SW 1271 (cell line): ENCODE measurements around the gene MAPKAPK2.
"Not testable (repeated sequence)": the region's sequence is repeated elsewhere in the genome, so short reads cannot be mapped to it uniquely, and the experiment has no call there.

ENCODE experiments used
- DNase-seq, 2 experiments: peaks; one replicate each; lab custom pipeline; 2025; lab: John Stamatoyannopoulos, UW

The MAPKAPK2 gene

DNA sequence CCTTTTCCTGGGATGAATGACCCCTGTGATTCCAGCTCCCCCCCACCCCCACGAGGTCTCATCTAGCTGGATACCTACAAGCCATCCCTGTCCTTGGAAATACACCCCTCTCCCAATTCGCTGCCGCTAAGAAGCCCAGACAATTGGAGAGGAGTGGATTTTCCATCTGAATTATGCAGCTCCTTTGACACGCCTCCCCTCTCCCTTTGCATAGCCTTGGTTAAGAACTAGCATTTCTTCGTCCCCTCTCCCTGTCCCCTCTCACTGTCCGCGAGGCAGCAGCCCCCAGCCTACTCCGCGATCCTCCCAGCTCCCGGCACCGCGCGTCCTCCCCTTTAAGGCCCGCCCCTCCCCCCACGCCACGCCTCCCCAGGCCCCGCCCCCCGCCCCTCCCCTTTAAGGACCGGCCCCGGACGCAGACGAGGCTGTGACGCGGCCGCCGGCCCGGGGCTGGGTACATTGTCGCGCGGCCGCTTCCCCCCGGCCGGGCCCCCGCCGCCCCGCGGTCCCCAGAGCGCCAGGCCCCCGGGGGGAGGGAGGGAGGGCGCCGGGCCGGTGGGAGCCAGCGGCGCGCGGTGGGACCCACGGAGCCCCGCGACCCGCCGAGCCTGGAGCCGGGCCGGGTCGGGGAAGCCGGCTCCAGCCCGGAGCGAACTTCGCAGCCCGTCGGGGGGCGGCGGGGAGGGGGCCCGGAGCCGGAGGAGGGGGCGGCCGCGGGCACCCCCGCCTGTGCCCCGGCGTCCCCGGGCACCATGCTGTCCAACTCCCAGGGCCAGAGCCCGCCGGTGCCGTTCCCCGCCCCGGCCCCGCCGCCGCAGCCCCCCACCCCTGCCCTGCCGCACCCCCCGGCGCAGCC, at the start of gene MAPKAPK2:
MAPKAPK2 (plus strand) TSS at position 428 of the 856 bp plus-strand sequence; CDS start at position 753, 325 bp downstream.
- peak in 1 of 2 experiments; percentile 18 for DNase-seq

DNA sequence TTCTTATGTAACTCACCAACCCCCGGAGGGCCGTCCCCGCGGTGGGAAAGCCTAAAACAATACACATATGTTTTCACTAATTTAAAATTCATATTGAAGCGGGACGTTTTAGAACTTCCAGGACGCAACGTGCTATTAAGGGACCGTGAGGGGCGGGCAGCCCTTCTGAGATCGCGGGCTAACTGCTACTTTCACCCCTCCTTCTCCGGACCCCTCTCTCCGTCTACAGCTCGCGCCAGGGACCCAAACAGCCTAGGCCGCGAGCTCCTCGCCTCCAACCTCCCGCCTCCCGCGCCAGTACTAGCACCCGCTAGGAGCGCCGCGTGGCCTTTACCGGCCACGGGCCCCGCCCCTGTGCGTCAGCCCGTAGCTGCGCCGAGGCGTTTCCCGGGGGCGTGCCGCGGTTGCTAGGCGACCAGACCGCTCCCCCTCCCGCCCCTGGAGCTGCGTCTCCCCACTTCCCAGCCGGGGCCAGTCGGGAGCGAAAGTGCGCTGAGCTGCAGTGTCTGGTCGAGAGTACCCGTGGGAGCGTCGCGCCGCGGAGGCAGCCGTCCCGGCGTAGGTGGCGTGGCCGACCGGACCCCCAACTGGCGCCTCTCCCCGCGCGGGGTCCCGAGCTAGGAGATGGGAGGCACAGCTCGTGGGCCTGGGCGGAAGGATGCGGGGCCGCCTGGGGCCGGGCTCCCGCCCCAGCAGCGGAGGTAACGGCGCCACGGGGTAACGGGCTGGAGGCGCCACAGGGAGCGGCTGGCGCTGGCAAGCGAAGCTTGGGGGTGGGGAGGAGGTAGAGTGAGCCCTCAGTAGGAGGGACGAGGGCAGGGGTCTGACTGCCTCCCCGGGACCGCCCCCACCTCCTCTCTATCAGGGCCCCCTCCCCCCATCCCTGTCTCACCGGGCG, 49.4 kb upstream of the MAPKAPK2 start, which contains the start of gene DYRK3:
DYRK3 (plus strand) TSS at position 457 of the 898 bp plus-strand sequence; CDS start at position 625, 168 bp downstream.
- DNase-seq = peak; percentile 54 to 76

DNA sequence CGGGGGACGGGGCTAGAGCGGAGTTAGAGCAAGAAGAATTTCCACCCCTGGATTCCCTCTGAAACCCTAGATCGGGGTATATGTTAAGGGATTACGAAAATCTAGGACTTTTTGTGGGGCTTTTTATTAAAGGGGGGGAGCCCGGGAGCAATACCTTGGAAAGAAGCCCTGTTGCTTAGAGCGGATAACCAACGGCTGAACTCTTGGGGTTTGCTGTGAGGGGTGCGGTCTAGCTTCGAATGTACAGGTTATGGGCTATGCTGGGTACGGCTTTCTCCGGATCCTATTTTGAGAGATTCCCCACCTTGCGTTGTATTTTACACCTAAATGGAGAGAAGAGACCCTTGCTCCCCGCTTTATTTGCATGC, 48.7 kb upstream of the MAPKAPK2 start:
- no peak for DNase-seq

DNA sequence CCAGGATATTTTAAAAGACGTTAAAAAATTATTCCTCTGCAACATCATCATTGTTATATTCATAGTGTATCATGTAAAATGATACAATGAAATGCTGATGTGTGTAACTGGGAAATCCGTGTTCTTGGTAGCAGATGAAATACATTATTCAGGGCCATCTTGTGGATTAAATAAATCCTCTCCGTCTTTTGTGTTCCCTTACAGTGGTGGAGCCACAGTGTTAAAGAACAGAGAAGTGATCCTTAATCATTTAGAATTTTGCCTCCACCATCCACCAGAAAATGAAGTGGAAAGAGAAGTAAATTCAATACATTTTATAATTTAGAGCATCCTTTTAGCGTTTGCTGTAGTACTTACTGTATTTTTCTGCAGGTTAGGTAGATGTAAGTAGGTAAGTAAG, 48.0 kb upstream of the MAPKAPK2 start:
- DNase-seq = no peak

DNA sequence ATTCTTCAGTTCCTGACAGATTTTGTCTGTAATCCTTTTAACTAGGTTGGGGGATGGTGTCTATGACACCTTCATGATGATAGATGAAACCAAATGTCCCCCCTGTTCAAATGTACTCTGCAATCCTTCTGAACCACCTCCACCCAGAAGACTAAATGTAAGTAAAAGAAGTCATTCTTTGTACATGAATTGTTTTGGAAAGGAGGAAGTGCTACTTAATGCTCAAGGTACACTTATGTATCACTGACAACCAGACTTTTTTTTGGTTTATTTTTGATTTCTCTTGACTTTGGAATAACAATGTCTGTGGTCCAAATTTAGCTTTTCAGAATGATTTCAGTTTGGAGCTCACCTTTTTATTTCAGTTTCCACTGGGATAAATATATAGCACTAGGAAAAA, 47.1 kb upstream of the MAPKAPK2 start:
- DNase-seq = no peak

DNA sequence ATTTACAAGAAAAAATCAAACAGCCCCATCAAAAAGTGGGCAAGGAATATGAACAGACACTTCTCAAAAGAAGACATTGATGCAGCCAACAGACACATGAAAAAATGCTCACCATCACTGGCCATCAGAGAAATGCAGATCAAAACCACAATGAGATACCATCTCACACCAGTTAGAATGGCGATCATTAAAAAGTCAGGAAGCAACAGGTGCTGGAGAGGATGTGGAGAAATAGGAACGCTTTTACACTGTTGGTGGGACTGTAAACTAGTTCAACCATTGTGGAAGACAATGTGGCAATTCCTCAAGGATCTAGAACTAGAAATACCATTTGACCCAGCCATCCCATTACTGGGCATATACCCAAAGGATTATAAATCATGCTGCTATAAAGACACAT, 42.6 kb upstream of the MAPKAPK2 start:
- not testable (repeated sequence) for DNase-seq

DNA sequence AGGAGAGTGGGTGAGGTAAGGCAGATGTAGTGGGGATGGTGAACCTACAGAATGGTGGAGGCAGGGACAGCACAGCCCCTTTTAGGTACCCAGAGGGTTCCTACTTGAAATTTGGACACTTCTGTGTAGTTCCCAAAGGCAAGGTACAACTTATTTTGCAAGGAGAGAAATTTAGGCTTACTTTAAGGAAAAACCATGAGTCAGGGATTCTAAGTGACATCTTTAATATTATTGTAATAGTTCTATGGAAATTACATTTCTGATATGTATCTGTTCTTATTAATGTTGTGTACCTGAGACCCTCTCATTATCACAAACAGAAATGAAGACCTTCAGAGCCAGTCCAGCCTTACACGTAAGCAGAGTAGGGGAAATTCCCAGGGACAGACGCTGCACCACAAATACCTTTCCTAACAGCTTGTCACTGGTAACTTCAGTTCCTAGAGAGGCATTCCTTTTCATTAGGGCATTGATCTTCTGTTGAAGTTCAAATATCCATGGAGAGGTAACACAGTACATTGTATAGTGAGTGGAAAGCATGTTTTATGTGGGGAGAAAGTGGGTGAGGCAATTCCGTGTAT, 41.5 kb upstream of the MAPKAPK2 start:
- DNase-seq = no peak

DNA sequence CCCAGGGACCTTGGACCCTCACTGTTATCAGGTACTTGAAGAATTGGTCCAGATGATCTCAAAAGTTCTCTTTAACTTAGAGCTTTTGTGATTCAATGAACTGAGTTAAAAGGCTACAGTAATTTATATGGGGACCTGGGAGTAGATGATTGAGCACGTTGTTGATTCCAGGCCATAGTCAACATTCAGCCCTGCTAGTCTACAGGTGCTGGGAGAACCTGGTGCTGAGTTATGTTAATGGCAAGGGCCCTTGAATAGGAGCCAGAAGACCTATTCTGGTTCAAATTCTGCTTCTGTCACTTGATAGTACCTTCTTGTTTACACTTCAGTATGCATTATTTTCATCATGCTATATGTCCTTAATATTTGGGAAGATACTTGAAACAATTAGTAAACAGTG, 38.2 kb upstream of the MAPKAPK2 start:
- no peak for DNase-seq

DNA sequence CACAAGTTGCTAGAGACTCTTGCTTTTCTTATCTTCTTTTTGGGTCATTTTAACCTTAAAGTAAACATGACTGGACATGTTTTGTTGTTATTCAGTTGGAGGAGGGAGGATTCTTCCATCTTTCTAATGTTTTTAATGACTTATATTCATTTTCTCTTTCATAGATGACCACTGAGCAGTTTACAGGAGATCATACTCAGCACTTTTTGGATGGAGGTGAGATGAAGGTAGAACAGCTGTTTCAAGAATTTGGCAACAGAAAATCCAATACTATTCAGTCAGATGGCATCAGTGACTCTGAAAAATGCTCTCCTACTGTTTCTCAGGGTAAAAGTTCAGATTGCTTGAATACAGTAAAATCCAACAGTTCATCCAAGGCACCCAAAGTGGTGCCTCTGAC, 37.5 kb upstream of the MAPKAPK2 start:
- DNase-seq = no peak

DNA sequence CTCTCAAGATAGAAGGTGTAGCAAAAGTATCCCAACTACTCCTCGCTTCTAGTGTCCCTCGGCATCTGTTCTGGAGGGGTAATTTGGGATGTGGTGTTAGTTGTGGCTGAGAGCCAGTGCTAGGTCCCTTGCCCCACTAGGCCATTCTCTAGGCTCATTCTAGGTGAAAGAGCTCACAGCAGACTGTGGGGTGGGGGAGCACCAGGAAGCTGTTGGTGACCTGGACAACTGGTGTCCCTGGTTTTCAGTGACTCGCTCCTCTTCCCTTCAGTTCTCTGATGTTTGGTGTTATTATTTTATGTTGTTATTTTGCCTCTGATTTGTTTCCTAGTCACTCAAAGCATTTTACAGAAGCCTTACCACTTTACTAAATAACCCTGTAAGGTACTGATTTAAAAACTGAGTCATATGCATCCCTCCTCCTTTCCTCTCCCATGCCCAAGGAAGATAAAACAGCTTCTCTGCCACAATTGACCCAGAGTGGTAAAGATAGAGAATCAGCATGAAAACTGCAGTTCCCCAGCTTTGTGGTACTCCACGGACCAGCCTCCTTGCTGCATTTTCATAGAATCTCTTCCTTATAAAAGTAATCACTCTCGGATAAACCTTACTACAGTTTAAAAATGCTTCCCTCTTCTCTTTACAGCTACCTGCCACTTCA, 35.3 kb upstream of the MAPKAPK2 start:
- DNase-seq = no peak

DNA sequence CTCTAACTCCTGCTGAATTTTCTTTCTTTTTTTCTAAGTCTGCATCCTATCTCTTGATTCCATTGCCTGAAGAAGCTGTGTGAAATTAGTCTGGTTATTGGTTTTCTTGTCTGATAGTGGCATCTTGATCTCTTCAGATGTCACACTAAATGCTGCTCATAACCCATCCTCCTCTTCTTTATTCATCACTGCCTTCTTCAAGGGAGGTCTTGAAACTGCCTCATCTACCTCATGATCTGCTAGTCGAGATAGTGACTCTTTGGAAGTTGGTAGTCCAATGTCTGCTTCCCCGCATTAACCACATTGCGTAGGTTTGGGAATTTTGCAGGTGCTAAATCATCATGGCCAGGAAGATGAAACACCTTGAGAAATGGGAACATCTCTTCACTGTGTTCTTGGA, 33.7 kb upstream of the MAPKAPK2 start:
- no peak for DNase-seq

DNA sequence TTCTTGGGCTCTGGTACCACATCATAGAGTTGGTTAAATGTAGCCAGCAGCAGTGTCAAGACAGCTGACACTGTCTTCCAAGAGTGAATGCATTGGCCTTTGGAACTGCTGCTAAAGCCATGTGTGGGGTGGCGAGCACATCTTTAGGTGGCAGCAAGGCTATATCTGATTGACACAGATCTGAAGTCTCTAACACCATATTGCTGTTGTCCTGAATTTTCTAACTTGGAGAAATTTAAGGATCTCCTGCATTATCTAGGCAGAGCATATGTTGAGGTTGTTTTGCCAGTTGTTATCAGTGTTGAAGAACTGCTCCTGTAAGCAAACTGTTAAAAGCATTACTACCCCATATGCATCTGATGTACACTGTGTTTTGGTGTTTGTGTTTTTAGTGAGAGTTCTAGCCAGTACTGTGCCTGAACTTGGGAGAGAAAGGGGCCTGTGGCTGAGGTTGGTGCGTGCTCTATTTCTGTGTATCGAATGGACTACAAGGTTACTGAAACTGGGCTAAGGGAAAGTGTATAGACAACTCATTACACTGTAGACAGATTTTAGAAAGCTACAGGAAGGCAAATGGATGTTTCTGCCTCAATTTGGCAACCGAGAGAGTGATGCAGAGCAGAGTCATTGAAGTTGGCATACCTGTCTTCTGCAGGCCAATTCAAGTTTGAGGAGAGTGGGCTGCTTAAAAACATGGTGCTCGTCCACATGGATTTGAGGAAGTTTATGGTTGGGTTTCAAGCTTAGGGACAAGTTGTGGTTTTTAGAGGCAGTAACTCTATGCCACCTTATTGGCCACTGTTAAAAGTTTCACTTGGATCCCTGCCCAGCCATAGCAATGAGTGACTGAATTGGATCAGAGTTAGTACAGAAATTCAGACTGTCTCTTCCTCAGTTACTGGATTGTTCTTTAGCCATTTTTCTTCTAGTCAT, 32.5 kb upstream of the MAPKAPK2 start:
- DNase-seq = no peak

DNA sequence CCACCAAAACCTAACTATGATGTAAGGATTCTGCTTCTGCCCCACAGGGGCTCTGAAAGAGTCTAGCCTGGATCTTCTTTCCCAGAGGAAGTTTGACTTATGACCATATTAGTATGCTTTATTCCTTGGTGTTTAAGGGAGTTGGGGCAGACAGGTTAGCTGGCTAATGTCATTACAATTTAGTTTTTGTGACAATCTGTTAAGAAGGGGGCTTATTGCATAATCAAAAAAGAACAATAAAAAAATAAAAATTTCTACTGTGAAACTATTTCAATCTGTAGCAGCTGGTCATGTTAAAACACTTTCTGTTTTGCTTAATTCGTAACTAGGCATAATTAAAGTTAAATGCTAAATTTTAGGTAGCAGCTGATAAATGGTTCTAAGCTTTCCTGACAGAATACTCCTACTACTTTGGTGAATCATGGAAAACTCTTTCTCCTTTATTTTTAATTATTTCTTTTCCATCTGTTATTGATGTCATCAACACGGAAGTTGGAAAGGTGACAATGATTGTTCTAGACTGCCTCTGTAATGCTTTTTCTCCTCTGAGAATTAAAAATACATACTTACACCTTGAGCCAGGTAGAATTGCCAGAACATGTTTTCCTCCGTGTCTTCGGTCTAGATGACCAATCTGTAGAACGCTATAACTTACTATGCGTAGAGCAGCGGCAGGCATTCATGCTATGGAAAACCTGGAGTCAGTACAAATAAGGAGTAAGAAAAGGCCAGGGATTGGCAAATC, 30.8 kb upstream of the MAPKAPK2 start:
- no peak for DNase-seq

DNA sequence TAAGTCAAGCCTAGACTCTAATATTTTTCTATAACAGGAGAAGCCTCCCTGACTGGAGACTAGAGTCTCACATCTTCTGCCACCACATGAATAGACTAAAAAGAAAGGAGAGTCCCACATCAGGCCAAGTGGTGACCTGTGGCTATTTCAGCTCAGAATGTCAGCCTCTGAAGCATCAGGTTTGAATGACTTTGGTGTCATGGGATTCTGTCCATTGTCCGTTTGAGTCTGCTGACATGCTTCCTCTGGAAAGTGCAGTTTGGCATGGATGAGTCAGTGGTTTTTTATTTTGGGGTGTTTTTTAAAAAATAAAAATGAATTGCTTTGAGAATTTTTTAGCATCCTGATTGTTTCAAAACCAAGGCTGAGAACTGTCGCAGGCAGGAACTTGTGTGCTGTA, 29.9 kb upstream of the MAPKAPK2 start:
- DNase-seq = no peak

DNA sequence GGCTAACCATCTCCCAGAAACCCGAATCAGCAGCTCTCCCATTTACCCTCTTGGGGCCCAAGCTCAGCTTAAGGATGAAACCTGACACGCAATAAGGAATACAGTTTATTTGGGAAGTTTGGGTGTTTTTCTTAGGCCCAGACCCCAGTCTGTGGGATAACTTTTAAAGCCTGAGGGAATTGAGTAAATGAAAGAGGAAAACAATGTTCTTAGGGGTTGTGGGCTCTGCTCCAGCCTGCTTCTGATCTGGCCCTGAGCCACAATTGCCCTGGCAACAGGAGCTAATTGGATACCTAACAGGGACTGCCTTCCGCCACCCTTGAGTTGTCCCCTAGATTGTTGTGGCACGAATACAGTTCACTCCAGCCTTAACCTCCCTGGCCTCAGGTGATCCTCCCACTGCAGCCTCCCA, 29.2 kb upstream of the MAPKAPK2 start:
- DNase-seq = no peak

DNA sequence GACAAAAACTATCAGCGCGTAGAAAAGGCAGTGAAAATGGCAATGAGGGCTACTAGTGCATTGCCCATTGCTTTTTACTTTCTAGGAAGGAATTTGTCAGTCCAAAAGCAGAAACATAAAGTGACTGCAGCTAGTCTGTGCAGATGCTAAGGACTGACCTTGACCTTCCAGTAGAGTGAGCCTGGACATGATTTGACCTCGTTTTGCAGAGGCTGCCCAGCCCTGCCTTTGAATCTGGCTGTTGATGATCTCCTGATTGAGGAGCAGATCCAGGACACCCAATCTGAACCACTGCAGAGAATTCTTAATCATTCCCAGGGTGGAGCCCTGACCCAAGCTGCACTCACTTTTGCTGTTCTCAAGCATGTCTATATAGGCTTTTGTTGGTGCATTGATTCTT, 27.8 kb upstream of the MAPKAPK2 start:
- DNase-seq = no peak

DNA sequence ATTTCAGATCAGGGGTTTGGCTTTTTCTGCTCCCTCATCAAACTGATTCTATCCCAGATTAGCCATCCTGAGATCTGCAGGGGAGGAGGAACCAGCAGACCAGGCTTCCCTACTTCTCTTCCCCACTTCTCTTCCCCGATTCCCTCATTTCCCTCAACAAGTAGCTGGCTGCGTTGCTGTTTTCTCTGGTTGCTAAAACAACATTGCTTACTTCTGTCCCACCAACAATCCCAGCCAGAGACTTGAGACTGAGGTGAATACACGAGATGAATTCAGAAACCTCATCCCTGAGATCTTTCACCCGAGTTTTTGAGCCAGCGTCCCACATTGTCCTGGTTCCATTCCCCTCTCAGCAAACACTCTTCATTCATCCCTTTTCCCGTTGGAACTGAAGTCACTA, 27.0 kb upstream of the MAPKAPK2 start:
- no peak for DNase-seq

DNA sequence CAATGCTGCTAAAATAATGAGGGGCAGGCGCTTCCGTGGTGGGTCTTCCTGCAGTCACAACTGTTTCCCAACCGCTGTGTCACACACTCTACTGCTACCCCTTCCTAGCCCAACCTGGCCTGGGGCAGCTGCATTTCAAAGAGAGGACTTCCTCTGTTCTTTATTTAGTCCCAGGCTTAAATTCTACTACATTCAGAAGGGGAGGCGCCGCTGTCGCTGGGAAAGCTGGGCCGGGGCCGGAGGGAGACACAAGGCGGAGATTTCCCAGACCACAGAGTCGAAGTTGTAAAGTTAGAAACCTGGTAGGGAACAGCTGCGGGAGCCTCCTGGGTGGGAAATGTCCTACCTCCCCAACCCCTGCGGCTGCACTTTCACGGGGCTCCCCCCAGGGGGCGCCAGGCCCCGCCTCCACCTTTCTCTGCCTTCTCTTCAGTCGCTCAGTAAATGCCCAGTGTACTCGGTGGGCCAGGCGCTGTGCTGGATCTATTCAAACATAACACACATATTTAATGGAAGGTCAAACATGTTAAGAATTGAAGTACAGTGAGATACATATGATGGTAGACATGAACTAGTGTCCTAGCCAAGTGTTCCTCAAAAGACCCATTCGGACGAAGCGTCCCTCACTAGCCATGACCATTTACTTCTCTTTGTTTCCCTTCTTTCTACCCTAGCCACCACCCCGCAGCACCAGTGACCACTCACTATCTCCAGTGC, 26.3 kb upstream of the MAPKAPK2 start:
- no peak for DNase-seq

DNA sequence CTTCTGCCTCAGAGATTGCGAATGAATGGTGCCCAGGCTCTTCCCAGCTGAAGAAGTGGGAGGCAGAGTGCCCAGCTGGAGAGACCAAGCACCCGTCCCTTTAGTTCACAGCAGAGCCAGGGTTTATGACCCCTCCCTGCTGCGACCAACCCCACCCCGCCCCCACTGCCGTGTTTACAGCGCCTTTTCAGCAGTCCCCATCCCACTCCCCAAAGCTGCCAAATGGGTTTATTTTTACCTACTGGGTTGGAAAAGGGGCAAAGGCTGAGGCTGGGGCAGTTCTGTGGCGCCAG, 25.8 kb upstream of the MAPKAPK2 start:
- no peak for DNase-seq

DNA sequence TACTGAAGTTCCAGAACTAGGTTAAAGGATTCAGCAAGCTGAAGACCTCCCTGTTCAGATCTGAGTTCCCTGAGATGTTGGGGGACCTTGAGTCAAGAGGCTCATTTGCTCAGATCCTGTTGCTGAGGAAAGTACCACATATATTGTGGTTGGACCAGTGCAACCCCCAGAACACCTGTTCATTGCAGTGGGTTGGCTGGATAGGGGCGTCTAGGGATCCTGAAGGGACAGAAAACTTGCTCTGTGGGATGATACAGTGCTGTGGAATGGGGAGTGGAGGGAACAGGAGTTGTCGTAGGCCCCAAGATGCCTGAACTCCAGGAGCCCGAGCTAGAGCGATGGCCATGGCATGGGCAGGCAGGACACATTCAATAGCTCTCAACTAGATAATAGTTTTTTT, 24.6 kb upstream of the MAPKAPK2 start:
- no peak for DNase-seq
